GM12872 (cell line): Measurements from ENCODE around the gene SETD6.

Experiments
- CTCF ChIP-seq: IDR thresholded peaks from 3 replicates; pipeline ENCODE4 v1.5.1; 2011; ENCODE audit warnings: low read depth, mild to moderate bottlenecking, low read length, moderate library complexity; ENCODE audit not compliant: insufficient read depth

SETD6 gene

GRCh38 chr16:58530179-58530578 lies 14.9 kb downstream of the SETD6 start:
- no peak for TF ChIP-seq CTCF

GRCh38 chr16:58532414-58532813 lies 17.1 kb downstream of the SETD6 start:
- no peak for TF ChIP-seq CTCF

GRCh38 chr16:58533751-58534470 lies 18.6 kb downstream of the SETD6 start:
- no peak for TF ChIP-seq CTCF

- no peak for TF ChIP-seq CTCF
These were observed 19.8 kb downstream of the SETD6 start for GRCh38 chr16:58535100-58535499.

GRCh38 chr16:58536278-58536677 lies 21.0 kb downstream of the SETD6 start:
- no peak for TF ChIP-seq CTCF

- no peak for TF ChIP-seq CTCF
These were observed 22.0 kb downstream of the SETD6 start for GRCh38 chr16:58537124-58537906.

GRCh38 chr16:58541711-58542110 lies 26.4 kb downstream of the SETD6 start:
- no peak for TF ChIP-seq CTCF
